GM12872 (cell line): ENCODE measurements around the gene PTGER4.

Source experiments
- CTCF ChIP-seq: IDR thresholded peaks from 3 replicates; pipeline ENCODE4 v1.5.1; 2011; ENCODE audit warnings: low read depth, mild to moderate bottlenecking, low read length, moderate library complexity; ENCODE audit not compliant: insufficient read depth

PTGER4 gene

DNA sequence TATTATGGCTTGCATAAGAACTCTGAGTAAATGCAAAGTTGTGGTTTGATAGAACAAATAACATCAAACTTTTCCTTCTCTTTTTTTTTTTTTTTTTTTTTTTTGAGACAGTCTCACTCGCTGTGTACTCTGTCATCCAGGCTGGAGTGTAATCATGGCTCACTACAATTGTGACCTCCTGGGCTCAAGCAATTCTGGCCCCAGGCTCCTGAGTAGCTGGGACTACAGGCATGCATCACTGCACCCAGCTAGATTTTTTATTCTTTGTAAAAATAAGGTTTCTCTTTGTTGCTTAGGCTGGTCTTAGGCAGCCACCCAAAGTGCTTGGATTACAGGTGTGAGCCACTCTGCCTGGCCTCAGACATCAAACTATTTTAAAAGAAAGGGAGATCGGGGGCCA is 19.0 kb upstream of the PTGER4 start:
- TF ChIP-seq CTCF = no peak

DNA sequence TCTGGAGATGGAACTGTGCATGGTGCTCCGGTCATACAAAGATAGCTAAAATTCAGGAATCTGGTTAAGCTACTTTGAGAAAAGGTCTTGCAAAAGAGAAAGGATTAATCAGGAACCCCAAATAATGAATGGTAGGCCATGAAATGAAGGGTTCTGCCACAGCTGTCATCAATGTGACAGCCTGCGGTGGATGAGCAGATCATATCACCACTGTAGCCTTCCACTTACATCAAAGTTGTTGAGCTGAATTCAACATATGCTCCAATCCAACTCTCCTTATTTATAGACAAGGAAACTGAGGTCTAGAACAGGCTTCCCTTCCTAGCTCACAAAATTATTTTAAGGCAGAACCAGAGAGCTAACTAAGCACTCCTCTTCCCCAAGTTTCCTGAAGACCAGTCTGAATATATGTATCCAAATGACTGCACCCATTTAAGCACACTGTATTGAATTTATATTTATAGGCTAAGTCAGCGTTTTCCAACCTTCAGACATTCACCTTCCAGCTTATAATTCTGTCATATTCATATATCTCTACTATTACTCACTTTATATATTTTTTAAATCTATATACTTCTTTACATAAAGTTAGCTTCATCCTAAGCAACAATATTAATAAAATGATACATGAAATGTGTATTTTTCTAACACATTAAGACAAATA is 13.9 kb upstream of the PTGER4 start:
- TF ChIP-seq CTCF = no peak

DNA sequence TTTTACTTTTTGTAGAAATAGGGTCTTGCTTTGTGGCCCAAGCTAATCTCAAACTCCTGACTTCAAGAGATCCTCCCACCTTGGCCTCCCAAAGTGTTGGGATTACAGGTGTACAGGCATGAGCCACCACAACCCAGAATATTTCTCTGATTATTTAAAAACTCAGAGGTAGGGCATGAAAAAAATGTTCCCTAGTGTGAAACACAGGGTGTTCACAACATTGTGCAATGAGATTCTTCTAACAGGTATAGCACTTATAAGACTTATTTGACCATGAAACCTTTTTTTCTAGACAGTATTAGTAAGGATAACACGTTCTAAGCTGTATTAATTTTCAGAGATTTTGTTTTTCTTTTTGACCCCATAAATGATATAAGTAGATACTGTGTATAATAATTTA is 13.1 kb upstream of the PTGER4 start:
- no peak for TF ChIP-seq CTCF

- no peak for TF ChIP-seq CTCF
Observed at GRCh38 chr5:40667161-40667663, 12.5 kb upstream of the PTGER4 start.

- no peak for TF ChIP-seq CTCF
Observed at GRCh38 chr5:40669606-40670390, 9.9 kb upstream of the PTGER4 start.

- no peak for TF ChIP-seq CTCF
Observed at GRCh38 chr5:40672425-40672824, 7.3 kb upstream of the PTGER4 start.

DNA sequence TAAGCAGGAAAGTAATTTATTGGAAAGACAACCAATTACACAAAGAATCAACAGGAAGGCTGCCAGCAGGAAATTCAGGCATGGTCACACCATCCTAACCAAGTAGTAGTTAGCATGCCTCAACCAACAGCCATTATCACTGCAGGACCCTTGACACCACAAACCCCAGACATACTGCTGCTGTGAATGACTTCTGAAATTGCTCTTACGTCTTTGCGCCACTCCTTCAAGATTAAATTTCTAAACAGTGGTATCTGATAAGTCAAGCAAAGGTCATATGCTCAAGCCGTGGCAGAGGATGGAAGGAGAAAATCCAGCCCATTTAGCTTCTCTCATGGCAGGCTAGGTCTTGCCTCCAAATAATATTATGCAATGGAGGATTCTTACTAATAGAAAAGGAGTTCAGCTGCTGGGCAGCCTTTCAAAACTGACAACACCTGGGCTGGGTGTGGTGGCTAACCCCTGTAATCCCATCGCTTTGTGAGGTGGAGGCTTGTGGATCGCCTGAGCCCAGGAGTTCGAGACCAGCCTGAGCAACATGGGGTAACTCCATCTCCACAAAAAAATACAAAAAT is 5.0 kb upstream of the PTGER4 start:
- no peak for TF ChIP-seq CTCF
